IPS DF 4.7 (cell line): ENCODE results near the gene IGLL1.
"Not testable (repeated sequence)": the region's sequence is repeated elsewhere in the genome, so short reads cannot be mapped to it uniquely, and the experiment has no call there.

Source experiments
- DNase-seq: peaks from one replicate; pipeline ENCODE4 v3.0.0-alpha.2; 2013; ENCODE audit warnings: low spot score; ENCODE audit errors: extremely low read depth

IGLL1 gene

GRCh38 chr22:23591846-23592245 lies 11.8 kb upstream of the IGLL1 start:
- no peak for DNase-seq

GRCh38 chr22:23591201-23591791 lies 11.2 kb upstream of the IGLL1 start:
- DNase-seq, result peak; percentile 56

DNA sequence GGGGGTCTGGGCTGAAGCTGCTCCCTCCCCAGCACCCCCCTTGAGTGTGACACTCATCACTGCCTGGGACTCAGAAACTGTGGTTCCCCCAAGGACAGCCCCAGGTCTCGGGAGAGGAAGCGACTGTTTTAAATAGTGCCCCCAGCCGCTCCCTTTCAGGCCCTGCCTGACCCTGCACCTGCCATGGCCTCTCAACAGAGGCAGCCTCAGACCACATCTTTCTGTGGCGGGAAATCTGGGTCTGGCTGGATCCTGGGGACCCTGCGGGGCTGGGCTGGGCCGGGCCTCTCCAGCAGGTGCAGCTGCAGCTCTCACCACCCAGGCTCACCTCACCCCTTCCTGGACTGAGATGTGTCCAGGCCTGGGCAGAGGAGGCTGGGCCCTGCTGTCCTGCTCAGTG lies 3.7 kb upstream of the IGLL1 start:
- DNase-seq, result no peak

GRCh38 chr22:23583153-23583552 lies 3.1 kb upstream of the IGLL1 start:
- DNase-seq, result no peak

DNA sequence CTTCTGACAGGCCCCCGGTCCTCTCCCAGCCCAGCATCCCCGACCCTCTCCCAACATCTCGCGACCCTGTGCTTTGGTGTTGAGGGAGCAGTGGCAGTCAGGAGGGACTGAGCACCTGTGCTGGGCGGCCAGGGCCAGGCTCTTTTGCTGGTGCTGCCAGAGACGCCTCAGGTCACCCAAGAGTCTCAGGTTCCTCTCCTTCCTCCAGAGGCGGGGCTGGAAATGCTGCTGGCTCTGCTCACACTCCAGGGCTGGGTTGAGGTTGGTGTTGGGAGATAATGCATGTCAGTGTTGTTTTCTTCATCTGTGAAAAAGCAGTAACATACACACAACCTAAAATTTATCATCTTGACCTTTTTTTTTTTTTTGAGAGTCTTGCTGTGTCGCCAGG lies 1.2 kb upstream of the IGLL1 start:
- DNase-seq, result no peak

GRCh38 chr22:23580576-23581259 lies 628 bp upstream of the IGLL1 start:
- no peak for DNase-seq

DNA sequence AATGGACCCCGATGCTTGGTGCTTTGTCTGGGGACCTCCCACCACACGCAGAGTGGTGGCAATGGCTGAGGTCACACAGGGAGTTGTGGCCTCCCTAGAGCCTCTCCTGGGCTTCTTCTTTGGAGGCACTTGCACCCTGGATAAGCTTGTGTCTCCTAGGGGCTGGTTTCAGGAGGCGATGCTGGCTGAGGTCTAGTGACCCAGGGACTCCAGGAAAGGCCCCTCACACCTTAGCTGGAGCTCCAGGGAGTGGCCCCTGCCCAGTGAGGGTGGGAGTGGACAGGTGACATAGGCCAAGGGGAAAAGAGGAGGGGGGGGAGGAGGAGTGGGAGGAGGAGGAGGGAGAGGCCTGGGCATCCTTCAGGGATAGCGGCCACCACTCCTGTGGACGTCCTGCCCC lies 810 bp downstream of the IGLL1 start:
- no peak for DNase-seq

DNA sequence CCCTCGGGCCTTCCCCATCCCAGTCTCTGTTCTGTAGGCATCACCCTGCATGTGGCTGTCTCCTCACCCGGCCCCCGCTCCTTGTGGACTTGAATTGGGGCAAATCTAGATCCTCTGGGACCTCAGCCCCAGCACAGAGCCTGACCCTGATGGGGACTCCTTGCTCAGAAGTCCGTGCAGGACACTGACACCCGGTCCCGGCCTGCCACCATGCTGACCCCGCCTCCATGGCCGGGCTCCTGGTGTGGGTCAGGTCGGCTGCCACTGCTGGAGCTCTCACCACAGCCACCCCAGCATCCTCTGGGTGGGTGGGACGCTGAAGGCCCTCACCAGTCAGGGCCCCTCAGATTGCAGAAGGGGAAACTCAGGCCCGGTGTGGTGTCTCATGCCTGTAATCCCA lies 1.8 kb downstream of the IGLL1 start:
- DNase-seq, result no peak

DNA sequence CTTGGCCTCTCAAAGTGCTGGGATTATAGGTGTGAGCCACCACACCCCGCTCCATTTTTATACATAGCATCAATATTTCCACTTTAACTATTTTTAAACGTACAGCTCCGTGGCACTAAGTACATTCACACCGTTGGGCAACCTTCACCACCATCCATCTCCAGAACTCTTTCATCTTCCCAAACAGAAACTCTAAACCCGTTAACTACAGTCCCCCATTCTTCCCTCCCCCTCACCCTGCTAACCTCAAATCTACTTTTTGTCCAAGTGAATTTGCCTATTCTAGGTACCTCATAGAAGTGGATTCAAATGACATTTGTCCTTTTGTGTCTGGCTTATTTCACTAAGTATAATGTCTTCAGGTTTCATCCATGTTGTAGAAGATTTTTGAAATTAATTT lies 3.4 kb downstream of the IGLL1 start:
- no peak for DNase-seq

- no peak for DNase-seq
Observed at GRCh38 chr22:23575601-23576000, 4.5 kb downstream of the IGLL1 start.

DNA sequence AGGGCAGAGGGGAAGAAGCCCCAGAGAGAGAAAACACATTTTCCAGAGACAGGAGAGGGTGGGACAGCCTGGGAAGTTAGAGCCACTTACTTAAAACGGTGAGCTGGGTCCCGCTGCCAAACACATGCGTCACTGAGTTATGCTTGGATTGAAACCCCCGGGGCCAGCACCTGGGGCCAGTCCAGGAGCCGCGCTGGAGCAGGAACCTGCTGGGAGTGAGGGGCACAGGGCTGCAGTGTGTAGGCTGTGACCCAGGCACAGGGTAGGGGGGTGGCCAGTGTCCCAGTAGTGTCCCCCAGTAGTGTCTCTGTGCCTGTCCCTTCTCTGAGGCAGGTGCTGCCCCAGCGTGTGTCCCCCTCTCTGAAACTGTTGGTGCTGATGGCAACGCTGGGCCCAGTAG lies 5.2 kb downstream of the IGLL1 start:
- no peak for DNase-seq

GRCh38 chr22:23574371-23574811 lies 5.7 kb downstream of the IGLL1 start:
- no peak for DNase-seq

DNA sequence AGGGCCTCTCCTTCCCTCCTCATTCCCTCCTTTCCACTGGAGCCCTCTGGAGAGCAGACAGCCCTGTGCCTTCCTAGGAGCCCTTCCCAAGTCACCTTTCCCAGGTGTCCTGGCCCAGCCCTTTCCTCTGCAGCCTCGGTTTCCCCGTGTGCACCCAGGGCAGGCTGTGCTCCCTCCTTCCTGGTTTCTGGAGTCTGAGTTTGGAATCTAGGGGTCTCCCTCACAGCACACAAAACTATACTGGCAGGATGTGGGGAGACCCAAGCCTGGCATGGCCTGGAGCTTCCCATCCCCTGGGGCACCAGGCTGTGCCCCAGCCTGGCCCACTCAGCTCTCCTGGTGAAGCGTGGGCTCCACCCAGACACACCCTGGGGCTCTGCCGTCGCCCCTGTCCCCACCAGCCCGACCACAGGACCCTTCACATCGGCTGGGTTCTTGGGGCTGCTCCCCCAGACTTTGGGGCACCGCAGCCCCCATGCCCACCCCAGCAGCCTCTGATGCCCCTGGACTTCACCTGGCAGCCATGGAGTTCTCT lies 6.3 kb downstream of the IGLL1 start:
- not testable (repeated sequence) for DNase-seq

DNA sequence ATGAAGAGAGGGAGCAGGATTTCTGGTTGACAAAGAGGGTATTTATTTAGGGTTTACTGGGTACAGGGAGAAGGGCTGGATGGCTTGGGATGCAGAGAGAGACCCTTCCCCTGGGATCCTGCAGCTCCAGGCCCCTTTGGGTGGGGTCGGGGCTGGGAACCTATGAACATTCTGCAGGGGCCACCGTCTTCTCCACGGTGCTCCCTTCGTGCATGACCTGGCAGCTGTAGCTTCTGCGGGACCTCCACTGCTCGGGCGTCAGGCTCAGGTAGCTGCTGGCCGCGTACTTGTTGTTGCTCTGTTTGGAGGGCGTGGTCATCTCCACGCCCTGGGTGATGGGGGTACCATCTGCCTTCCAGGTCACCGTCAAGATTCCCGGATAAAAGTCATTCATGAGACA lies 7.0 kb downstream of the IGLL1 start:
- not testable (repeated sequence) for DNase-seq

DNA sequence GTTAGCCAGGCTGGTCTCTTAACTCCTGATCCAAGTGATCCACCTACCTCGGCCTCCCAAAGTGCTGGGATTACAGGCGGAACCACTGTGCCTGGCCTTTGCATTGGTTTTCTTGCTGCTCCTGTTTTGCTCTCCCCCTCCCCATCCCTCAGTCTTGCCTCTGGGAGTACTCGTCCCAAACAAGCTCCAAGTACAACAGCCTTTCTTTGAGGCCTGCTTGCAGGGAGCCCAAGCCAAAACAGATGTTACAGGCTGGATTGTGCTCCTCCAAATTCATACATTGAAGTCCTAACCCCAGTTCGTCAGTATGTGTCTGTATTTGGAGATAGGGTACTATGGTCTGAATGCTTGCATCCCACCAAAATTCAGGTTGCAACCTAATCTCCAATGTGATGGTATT lies 8.6 kb downstream of the IGLL1 start:
- no peak for DNase-seq

DNA sequence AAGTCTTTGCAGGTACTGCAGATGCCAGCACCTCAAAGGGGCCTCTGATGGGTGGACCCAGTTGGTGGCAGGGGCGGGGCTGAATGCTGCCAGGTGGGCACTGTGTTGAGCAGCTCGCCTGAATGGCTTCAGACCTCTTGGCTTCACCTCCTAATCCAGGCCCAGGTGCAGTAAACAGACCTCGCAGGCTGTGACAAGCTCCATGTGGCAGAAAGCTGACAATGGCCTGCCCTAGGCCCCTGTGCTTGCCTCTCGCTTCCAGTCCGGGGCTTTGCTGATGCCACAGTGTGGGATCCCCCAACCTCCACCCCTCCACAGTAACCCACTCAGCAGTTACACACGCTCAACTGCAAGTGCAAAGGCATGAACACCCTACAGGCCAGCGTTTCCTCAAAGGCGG lies 9.4 kb downstream of the IGLL1 start:
- no peak for DNase-seq

DNA sequence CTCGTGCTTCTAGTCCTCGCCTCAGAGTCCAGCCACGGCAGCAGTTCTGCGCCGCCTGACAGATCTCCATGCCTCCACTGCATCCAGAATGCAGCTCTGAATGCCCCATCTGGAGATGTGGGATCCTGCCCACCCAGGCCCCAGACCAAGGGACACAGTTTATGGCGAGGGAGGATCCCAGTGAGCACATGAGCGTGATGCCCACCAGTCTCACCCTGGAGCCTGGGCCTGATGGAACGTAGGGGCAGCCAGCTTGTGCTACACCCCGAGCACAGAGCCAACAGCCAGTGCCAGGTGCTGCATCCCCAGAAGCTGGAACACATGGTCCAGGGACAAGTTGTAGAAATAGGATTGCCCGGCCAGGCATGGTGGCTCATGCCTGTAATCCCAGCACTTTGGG lies 10.4 kb downstream of the IGLL1 start:
- no peak for DNase-seq

GRCh38 chr22:23569291-23569690 lies 10.8 kb downstream of the IGLL1 start:
- DNase-seq, result no peak

DNA sequence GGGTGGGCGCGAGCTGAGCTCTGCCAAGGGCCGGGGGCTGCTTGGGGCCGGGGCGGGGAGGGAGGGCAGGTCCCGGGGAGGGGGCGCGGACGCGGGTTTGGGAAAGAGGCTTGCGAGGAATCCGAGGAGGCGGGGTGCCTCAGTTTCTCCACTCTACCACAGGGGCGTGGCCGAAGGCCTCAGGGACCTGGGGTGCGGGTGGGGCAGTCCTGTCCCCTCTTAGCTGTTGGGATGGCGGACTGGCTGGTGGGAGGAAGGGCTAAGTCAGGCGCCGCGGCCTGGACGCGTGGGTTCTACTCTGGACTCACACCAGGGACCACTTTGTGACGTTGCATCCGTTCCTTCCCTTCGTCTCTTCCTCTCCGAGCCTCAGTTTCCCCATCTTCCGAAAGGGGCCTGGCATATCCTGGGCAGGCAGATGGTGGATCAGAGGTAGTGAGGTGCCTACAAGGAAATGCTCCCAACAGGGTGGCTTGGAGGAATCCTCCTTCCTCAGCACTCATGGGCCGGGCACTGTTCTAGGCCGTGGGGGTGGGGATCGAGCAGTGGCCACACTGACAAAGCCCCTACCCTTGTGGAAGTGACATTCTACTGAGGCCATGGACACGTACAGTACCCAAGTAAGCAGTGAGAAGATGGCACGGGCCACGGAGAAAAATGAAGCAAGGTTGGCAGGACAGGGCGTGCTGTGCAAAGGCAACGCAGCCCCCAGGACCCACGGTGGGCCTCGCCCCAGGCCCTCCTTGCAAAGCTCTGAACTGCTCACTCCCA lies 13.2 kb downstream of the IGLL1 start:
- no peak for DNase-seq

DNA sequence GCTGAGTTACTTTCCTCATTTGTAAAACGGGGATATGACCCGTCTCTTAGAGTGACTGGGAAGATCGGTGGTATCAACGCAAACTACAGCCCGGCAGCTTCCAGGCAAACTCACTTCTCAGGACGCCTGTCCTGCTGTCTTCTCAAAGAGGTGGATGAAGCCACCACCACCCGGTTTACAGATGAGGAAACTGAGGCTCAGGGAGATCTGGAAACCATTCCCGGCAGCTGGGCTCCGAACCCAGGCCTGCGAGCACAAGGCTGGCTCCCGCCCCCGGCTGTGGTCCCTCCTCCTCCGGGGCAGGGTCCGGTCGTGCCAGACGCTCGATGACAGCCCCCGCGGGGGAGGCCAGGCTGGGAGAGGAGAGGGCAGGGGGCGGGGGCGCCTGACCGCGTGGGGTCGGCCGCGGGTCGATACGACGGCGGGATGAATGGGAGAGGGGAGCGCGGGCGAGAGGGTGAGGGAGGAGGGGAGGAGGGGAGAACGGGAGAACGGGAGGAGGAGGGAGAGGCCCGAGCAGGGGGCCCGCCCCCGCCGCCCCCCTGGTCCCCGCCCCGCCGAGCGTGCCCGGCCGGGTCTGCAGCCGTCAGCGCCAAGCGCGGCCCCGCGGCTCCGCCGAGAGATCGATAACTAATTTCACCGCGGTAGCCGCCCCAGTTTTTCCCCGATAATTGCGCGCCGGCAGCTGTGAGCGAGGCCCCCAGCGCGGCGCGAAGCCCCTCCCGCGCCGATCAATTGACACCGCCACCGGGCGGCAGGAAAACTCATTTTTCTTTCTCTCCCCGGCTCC lies 14.0 kb downstream of the IGLL1 start:
- no peak for DNase-seq

DNA sequence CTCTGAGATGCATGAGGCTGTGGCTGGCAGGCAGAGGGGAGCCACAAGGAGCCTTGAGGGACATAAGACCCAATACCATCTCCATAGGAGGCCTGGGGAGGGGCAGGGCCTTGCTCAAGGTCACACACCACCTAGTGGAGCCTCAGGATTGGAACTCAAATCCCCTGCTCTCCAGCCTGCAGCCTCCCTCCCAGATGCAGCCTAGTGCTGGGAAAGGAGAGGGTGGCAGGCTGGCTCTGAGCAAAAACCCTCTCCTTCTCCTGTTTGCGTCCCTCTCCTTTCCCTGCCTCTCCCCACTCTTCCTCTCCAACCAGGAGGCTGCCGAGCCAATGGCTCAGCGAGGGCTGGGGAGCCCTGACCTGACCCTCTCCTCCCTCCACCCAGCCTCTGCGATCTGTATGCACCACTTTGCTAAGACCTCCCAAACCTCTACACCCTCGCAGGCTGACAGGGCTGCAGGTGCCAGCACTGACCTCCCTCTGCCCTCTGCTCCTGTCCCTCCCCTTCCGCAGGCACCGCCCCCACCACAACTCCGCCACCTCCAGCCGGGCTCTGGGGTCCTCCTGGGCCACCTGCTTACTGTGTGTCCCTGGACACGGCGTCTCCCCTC lies 14.7 kb downstream of the IGLL1 start:
- no peak for DNase-seq
